IMR-90 (cell line): ENCODE results near the gene PHACTR3. TPM values are rescaled to one million over a fixed set of nuclear protein-coding genes. Genes with fewer than 3 reads are reported as not detected.

Source experiments
- ATAC-seq: fragments of 200-7000 bp; cut with Tn5 transposase; 2 replicates; pipeline ENCODE4 v1.9.1; 2020; ENCODE audit warnings: low read depth, mild to moderate bottlenecking, moderate library complexity
- BruUV-seq: library from RNA; stranded (reverse); fragments of 400-500 nt; replicated peaks from 2 replicates; lab custom pipeline; 2021; lab: Mats Ljungman, UMichigan
- CTCF ChIA-PET: fragments of 300-600 bp; formaldehyde crosslinking; extraction: SDS; loops from one replicate; lab custom pipeline; 2021; ENCODE audit warnings: antibody characterized with exemption; lab: Yijun Ruan, JAX
- POLR2A ChIA-PET: fragments of 300-600 bp; sonication (Branson Sonifier 250); formaldehyde crosslinking; loops from one replicate; lab custom pipeline; 2022; ENCODE audit warnings: antibody characterized with exemption; ENCODE audit not compliant: unreplicated experiment; lab: Charles Lee
- DNase-seq: peaks from one replicate; pipeline ENCODE4 v3.0.0; 2013
- H2AFZ ChIP-seq: replicated peaks from 2 replicates; pipeline ENCODE3; 2013; ENCODE audit warnings: low read length, mild to moderate bottlenecking; ENCODE audit not compliant: poor library complexity
- H2AK5ac ChIP-seq: 2 replicates; pipeline ENCODE4 v1.6.1; 2013; ENCODE audit warnings: low read depth, low read length, inconsistent platforms
- H2AK9ac ChIP-seq: replicated peaks from 2 replicates; pipeline ENCODE3; 2013; ENCODE audit warnings: mild to moderate bottlenecking, low read depth, low read length, moderate library complexity; ENCODE audit not compliant: poor library complexity
- H2BK120ac ChIP-seq: 2 replicates; pipeline ENCODE4 v1.6.1; 2013; ENCODE audit warnings: low read depth, low read length, inconsistent platforms
- H2BK15ac ChIP-seq: 3 replicates; pipeline ENCODE4 v1.6.1; 2013; ENCODE audit warnings: low read depth, low read length, inconsistent platforms
- H2BK20ac ChIP-seq: 2 replicates; pipeline ENCODE4 v1.6.1; 2013; ENCODE audit warnings: low read depth, mild to moderate bottlenecking, inconsistent platforms, low read length, moderate library complexity
- H2BK5ac ChIP-seq: 2 replicates; pipeline ENCODE4 v1.6.1; 2013; ENCODE audit warnings: mild to moderate bottlenecking, low read depth, low read length, inconsistent platforms; ENCODE audit not compliant: poor library complexity, severe bottlenecking
- H3K14ac ChIP-seq: replicated peaks from 2 replicates; pipeline ENCODE4 v1.6.1; 2013; ENCODE audit warnings: low read depth, low read length, inconsistent platforms
- H3K18ac ChIP-seq: 2 replicates; pipeline ENCODE4 v1.6.1; 2013; ENCODE audit warnings: low read depth, low read length, control low read depth
- H3K23ac ChIP-seq: 2 replicates; pipeline ENCODE4 v1.6.1; 2013; ENCODE audit warnings: low read depth, low read length, inconsistent platforms
- H3K27ac ChIP-seq: 2 replicates; pipeline ENCODE4 v1.5.1; 2013; ENCODE audit warnings: mild to moderate bottlenecking, control low read depth, low read length; ENCODE audit not compliant: insufficient read depth
- H3K27me3 ChIP-seq: 2 replicates; pipeline ENCODE4 v1.6.1; 2013; ENCODE audit warnings: low read length; ENCODE audit not compliant: control insufficient read depth, insufficient read depth
- H3K36me3 ChIP-seq: 2 replicates; pipeline ENCODE4 v1.6.1; 2013; ENCODE audit warnings: low read length, mixed read lengths; ENCODE audit not compliant: control insufficient read depth, insufficient read depth
- H3K4ac ChIP-seq: 2 replicates; pipeline ENCODE4 v1.6.1; 2013; ENCODE audit warnings: low read depth, low read length, inconsistent platforms
- H3K4me1 ChIP-seq: 2 replicates; pipeline ENCODE4 v1.6.1; 2013; ENCODE audit warnings: low read length, mixed read lengths; ENCODE audit not compliant: control insufficient read depth, insufficient read depth
- H3K4me2 ChIP-seq: 2 replicates; pipeline ENCODE4 v1.6.1; 2013; ENCODE audit warnings: low read depth, mild to moderate bottlenecking, control low read depth, low read length, moderate library complexity
- H3K4me3 ChIP-seq: 2 replicates; pipeline ENCODE4 v1.5.1; 2013; ENCODE audit warnings: low read depth, mild to moderate bottlenecking, control low read depth, low read length, moderate library complexity; ENCODE audit not compliant: insufficient read depth
- H3K56ac ChIP-seq: 2 replicates; pipeline ENCODE4 v1.6.1; 2013; ENCODE audit warnings: low read length, inconsistent platforms; ENCODE audit not compliant: insufficient read depth; ENCODE audit errors: extremely low read depth
- H3K79me1 ChIP-seq, 2 experiments: 2 replicates each; pipeline ENCODE4 v1.6.1; 2013; ENCODE audit warnings: low read length in 2 of 2, inconsistent platforms in 1 of 2, low read depth in 1 of 2
- H3K9ac ChIP-seq: 2 replicates; pipeline ENCODE4 v1.6.1; 2013; ENCODE audit warnings: low read depth, low read length, control low read depth
- H3K9me1 ChIP-seq: 2 replicates; pipeline ENCODE4 v1.6.1; 2013; ENCODE audit warnings: low read length, inconsistent platforms; ENCODE audit not compliant: insufficient read depth
- H3K9me3 ChIP-seq: 2 replicates; pipeline ENCODE4 v1.6.1; 2013; ENCODE audit warnings: low read length; ENCODE audit not compliant: control insufficient read depth, insufficient read depth
- H4K20me1 ChIP-seq: 2 replicates; pipeline ENCODE4 v1.6.1; 2013; ENCODE audit warnings: low read length, inconsistent platforms; ENCODE audit not compliant: insufficient read depth
- H4K5ac ChIP-seq: 2 replicates; pipeline ENCODE4 v1.6.1; 2013; ENCODE audit warnings: mild to moderate bottlenecking, low read depth, low read length, control low read depth
- H4K8ac ChIP-seq, 2 experiments: 2 replicates each; pipeline ENCODE4 v1.6.1; 2013; ENCODE audit warnings: low read depth in 2 of 2, low read length in 2 of 2, control low read depth in 1 of 2, inconsistent platforms in 1 of 2
- H4K91ac ChIP-seq: 2 replicates; pipeline ENCODE4 v1.6.1; 2013; ENCODE audit warnings: low read depth, low read length, inconsistent platforms; ENCODE audit not compliant: insufficient read depth
- BHLHE40 ChIP-seq: fragments of 150-350 bp; IDR thresholded peaks from 2 replicates; pipeline ENCODE4 v1.6.1; 2016; ENCODE audit warnings: mild to moderate bottlenecking, low read depth, low read length
- CEBPB ChIP-seq: IDR thresholded peaks from 2 replicates; pipeline ENCODE4 v1.6.1; 2012; ENCODE audit warnings: low read depth, low read length, improper control_type of control experiment
- CHD1 ChIP-seq: IDR thresholded peaks from 2 replicates; pipeline ENCODE4 v1.6.1; 2012; ENCODE audit warnings: low read depth, low read length, improper control_type of control experiment
- FOS ChIP-seq: fragments of 150-350 bp; IDR thresholded peaks from 2 replicates; pipeline ENCODE4 v1.6.1; 2016; ENCODE audit warnings: low read depth, low read length
- MAFK ChIP-seq: IDR thresholded peaks from 2 replicates; pipeline ENCODE4 v1.6.1; 2012; ENCODE audit warnings: low read depth, low read length, improper control_type of control experiment
- MXI1 ChIP-seq: IDR thresholded peaks from 2 replicates; pipeline ENCODE4 v1.6.1; 2012; ENCODE audit warnings: low read depth, mild to moderate bottlenecking, low read length, moderate library complexity, borderline replicate concordance
- RAD21 ChIP-seq: IDR thresholded peaks from 2 replicates; pipeline ENCODE4 v1.6.1; 2012; ENCODE audit warnings: low read length, improper control_type of control experiment
- RCOR1 ChIP-seq: IDR thresholded peaks from 2 replicates; pipeline ENCODE4 v1.6.1; 2012; ENCODE audit warnings: mild to moderate bottlenecking, low read length, improper control_type of control experiment; ENCODE audit not compliant: insufficient replicate concordance
- RFX5 ChIP-seq: IDR thresholded peaks from 2 replicates; pipeline ENCODE4 v1.8.0; 2012; ENCODE audit warnings: low read depth, mild to moderate bottlenecking, low read length, moderate library complexity
- SMC3 ChIP-seq: fragments of 150-350 bp; IDR thresholded peaks from 2 replicates; pipeline ENCODE4 v1.6.1; 2016; ENCODE audit warnings: low read depth, mild to moderate bottlenecking, antibody characterized with exemption, low read length, moderate library complexity
- WGBS, 2 experiments: methylation state at CpG; one replicate each; pipeline versions ENCODE4 v1.1.5 to v1.1.7; 2013; ENCODE audit warnings: missing lambda C conversion rate in 2 of 2; ENCODE audit not compliant: insufficient read length in 1 of 2; ENCODE audit errors: extremely low coverage in 2 of 2; 5-methylcytosine and 5-hydroxymethylcytosine counted together
- dilution Hi-C: fragments of 300-500 bp; cut with HindIII; formaldehyde crosslinking; loops from one replicate; pipeline ENCODE4 v1.14.3; 2018; ENCODE audit warnings: low sequenced_read_pairs; ENCODE audit not compliant: unreplicated experiment
- in situ Hi-C: fragments of 300-500 bp; cut with MboI; formaldehyde crosslinking; loops from 3 replicates; pipeline ENCODE4 v1.14.3; 2019; ENCODE audit warnings: low sequenced_read_pairs, inconsistent platforms, mixed read lengths
- intact Hi-C: fragments of 100-400 bp; cut with micrococcal nuclease; formaldehyde crosslinking; loops from 2 replicates; pipeline ENCODE4 v1.10.0; 2022
- polyA plus RNA-seq, 3 experiments: library from polyadenylated mRNA; depleted of rRNA; stranded (reverse); fragments of >200 nt; gene quantifications; 2 replicates each; pipeline ENCODE4 v1.2.3, GENCODE V29; 2012; ENCODE audit warnings: low replicate concordance in 1 of 3
- total RNA-seq: library from RNA; depleted of rRNA; stranded (reverse); fragments of >200 nt; gene quantifications from 2 replicates; pipeline ENCODE4 v1.2.3, GENCODE V29; 2012
- TF ChIP-seq, protein P1 (sequence below): conservative IDR thresholded peaks from 2 replicates; pipeline ENCODE4 v1.5.1; 2012; ENCODE audit warnings: mild to moderate bottlenecking, low read depth, low read length, improper control_type of control experiment
- TF ChIP-seq, protein P2 (sequence below): fragments of 150-350 bp; IDR thresholded peaks from 2 replicates; pipeline ENCODE4 v1.6.1; 2016; ENCODE audit warnings: low read depth, mild to moderate bottlenecking, low read length, moderate library complexity, borderline replicate concordance

The PHACTR3 gene
- total and polyA plus RNA-seq, 2 of the 4 experiments (the other 2 are of a cell fraction) = not detected

DNA sequence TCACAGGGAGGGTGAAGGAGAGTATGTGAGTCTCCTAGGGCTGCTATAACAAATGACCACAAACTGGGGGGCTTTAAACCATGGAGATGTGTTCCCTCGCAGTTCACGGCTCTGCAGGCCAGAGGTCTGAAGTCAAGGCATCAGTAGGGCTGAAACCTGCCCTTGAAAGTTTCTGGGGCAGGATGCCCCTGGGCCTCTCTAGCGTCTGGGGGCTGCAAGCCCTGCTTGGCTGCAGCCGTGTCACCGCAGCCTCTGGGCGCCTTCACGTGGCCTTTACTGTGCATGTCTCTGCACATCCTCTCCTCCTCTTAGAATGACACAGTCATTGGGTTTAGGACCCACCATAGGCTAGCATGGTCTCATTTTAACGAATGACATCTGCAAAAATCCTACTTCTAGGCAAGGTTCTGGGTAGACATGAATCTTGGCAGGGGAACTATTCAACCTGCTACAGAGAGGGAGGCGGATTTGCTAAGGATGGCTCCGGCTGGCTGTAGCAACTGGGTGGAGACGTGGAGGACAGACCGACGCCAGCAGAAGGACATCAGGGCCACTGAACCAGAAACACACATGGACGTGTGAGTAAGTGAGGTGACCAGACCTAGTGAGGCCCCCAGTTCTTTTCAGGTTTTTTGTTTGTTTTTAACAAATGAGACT is 58.6 kb downstream of the PHACTR3 start:
- H3K56ac ChIP-seq = no peak overlapping the region
- H3K9me1 ChIP-seq = no peaks in the 10 kb centered on the region
- no peak overlapping the region for H3K4me2 ChIP-seq
- in situ Hi-C loops = no loop called here
- H4K5ac ChIP-seq = no peak overlapping the region
- WGBS, 2 experiments = 8% methylated on average over 2 of the region's 14 CpGs; no CpG with 5 or more reads in 1 of the 2 experiments
- H2AK5ac ChIP-seq = no peak overlapping the region
- no peaks in the 10 kb centered on the region for H3K79me1 ChIP-seq
- ChIA-PET POLR2A (no interaction called here), CTCF (no interaction called here)
- no peak overlapping the region for H2BK15ac ChIP-seq
- no TSS peak for BruUV-seq
- no peak overlapping the region for H3K9ac ChIP-seq
- intact Hi-C loops = no loop called here
- H4K20me1 ChIP-seq = no peaks in the 10 kb centered on the region
- no peaks in the 10 kb centered on the region for H3K36me3 ChIP-seq
- no peak overlapping the region for H3K23ac ChIP-seq
- no peak overlapping the region for H3K4me3 ChIP-seq
- H2BK20ac ChIP-seq = no peak overlapping the region
- no peak overlapping the region for H4K91ac ChIP-seq
- dilution Hi-C loops = no loop called here
- no peak overlapping the region for H2BK5ac ChIP-seq
- H3K27me3 ChIP-seq = no peaks in the 10 kb centered on the region
- no peak overlapping the region for H2BK120ac ChIP-seq
- H3K9me3 ChIP-seq = peaks cover 53% of the 10 kb centered on the region
- ATAC-seq (no peak), DNase-seq (no peak)
- H3K18ac ChIP-seq = no peak overlapping the region
- H3K27ac ChIP-seq = no peak overlapping the region
- H2AFZ ChIP-seq = no peak overlapping the region
- TF ChIP-seq CHD1 (no peak), RCOR1 (no peak), RAD21 (no peak), MXI1 (no peak), MAFK (no peak), RFX5 (no peak), SMC3 (no peak), CEBPB (no peak), FOS (no peak), BHLHE40 (no peak)
- TF ChIP-seq, protein P1, sequence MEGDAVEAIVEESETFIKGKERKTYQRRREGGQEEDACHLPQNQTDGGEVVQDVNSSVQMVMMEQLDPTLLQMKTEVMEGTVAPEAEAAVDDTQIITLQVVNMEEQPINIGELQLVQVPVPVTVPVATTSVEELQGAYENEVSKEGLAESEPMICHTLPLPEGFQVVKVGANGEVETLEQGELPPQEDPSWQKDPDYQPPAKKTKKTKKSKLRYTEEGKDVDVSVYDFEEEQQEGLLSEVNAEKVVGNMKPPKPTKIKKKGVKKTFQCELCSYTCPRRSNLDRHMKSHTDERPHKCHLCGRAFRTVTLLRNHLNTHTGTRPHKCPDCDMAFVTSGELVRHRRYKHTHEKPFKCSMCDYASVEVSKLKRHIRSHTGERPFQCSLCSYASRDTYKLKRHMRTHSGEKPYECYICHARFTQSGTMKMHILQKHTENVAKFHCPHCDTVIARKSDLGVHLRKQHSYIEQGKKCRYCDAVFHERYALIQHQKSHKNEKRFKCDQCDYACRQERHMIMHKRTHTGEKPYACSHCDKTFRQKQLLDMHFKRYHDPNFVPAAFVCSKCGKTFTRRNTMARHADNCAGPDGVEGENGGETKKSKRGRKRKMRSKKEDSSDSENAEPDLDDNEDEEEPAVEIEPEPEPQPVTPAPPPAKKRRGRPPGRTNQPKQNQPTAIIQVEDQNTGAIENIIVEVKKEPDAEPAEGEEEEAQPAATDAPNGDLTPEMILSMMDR = no peak
- TF ChIP-seq, protein P2, sequence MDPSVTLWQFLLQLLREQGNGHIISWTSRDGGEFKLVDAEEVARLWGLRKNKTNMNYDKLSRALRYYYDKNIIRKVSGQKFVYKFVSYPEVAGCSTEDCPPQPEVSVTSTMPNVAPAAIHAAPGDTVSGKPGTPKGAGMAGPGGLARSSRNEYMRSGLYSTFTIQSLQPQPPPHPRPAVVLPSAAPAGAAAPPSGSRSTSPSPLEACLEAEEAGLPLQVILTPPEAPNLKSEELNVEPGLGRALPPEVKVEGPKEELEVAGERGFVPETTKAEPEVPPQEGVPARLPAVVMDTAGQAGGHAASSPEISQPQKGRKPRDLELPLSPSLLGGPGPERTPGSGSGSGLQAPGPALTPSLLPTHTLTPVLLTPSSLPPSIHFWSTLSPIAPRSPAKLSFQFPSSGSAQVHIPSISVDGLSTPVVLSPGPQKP = no peak
- H4K8ac ChIP-seq = no peak overlapping the region
- no peaks in the 10 kb centered on the region for H3K4me1 ChIP-seq
- no peak overlapping the region for H3K4ac ChIP-seq
- no peak overlapping the region for H2AK9ac ChIP-seq
- no peak overlapping the region for H3K14ac ChIP-seq
